ENCODE measurements around the gene GNLY.

GRCh38 chr2:85725451-85725850, 31.3 kb downstream of the GNLY start:
- TF ChIP-seq SUZ12 (IDR thresholded peaks at IDR 0.05; ENCODE audit: extremely low read depth, insufficient read depth, insufficient read length): no peak
- no peak for TF ChIP-seq YY1 (IDR thresholded peaks at IDR 0.05; ENCODE audit: insufficient read depth, insufficient read length)
- no peak for TF ChIP-seq ZNF274 (IDR thresholded peaks at IDR 0.05; ENCODE audit: low read depth, low read length)

Measured in NT2/D1 (cell line).